RKO (cell line): ENCODE results near the gene PRRG3.
"Not testable (repeated sequence)": the region's sequence is repeated elsewhere in the genome, so short reads cannot be mapped to it uniquely, and the experiment has no call there.

Experiments
- DNase-seq: peaks from one replicate; pipeline ENCODE4 v3.0.0-alpha.2; 2016; ENCODE audit warnings: low spot score

PRRG3 gene

GRCh38 chrX:151694661-151695582 is at the start of gene PRRG3:
TSS of gene PRRG3 (plus strand) at chrX:151695458. CDS start at chrX:151698815, 3,357 bp downstream.
- DNase-seq, result no peak

- no peak for DNase-seq
These were observed 20.0 kb upstream of the PRRG3 start for GRCh38 chrX:151675121-151675746.

DNA sequence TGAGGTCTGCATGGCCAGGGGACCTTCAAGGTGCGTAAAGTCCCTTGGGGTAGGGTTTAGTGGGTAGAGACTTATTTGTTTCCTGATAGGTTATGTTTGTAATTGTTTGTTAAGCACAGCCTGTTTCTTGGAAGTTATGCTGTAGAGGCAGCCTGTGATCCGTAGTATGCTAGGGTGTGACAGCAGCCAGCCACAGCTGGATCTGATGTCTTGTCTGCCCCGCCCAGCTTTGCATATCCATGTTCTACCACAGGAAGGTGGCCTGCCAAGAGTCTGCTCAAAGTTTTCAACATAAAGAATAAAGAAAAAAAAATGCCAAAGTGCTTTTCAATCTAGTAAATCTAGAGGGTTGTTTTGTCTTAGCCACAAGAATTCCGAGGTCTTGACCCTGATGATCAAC is 19.1 kb upstream of the PRRG3 start:
- no peak for DNase-seq

GRCh38 chrX:151679798-151680402 is 15.4 kb upstream of the PRRG3 start:
- DNase-seq, result no peak

DNA sequence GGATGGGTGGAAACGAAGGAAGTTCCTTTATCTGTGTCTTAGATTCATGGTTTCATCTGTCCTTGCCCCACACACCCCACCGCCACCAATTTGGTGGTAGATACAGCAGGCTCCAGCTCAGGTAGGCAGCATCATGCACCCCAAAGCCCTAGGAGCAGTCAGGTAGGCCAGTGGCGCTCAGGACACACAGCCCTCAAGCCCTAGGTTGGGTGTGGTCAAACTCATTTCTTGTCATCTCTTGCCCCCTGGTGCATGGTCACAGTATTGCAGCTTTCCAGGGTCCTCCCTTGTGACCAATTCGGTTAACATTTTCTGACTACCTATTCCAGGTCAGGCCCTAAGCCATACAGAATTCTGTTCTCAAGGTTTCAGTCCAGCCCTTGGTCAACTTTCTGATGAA is 14.5 kb upstream of the PRRG3 start:
- peak; percentile 46 for DNase-seq

- DNase-seq, result no peak
These were observed 7.6 kb upstream of the PRRG3 start for GRCh38 chrX:151687635-151688034.

GRCh38 chrX:151688695-151689094 is 6.6 kb upstream of the PRRG3 start:
- DNase-seq, result no peak

- DNase-seq, result no peak
These were observed 2.4 kb upstream of the PRRG3 start for GRCh38 chrX:151692825-151693224.

DNA sequence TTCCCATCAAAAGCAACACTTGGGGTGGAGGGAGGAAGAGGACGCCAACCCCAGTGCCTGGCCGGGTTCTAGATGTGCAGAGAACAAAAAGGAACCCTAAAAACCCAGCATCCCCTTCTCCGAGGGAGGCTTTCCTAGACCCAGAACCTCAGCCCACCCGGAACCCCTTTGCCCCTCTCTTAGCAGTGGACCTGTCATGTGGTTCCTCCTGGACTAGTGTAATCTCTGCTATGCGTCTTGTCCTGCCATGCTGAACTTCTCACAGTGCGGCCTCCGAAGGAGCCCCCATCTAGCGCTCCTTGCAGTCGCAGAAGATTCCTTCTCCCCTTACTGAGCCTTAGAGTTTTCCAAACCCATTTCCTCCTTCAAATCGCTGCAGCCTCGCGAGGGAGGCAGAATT is 1.1 kb upstream of the PRRG3 start:
- no peak for DNase-seq

DNA sequence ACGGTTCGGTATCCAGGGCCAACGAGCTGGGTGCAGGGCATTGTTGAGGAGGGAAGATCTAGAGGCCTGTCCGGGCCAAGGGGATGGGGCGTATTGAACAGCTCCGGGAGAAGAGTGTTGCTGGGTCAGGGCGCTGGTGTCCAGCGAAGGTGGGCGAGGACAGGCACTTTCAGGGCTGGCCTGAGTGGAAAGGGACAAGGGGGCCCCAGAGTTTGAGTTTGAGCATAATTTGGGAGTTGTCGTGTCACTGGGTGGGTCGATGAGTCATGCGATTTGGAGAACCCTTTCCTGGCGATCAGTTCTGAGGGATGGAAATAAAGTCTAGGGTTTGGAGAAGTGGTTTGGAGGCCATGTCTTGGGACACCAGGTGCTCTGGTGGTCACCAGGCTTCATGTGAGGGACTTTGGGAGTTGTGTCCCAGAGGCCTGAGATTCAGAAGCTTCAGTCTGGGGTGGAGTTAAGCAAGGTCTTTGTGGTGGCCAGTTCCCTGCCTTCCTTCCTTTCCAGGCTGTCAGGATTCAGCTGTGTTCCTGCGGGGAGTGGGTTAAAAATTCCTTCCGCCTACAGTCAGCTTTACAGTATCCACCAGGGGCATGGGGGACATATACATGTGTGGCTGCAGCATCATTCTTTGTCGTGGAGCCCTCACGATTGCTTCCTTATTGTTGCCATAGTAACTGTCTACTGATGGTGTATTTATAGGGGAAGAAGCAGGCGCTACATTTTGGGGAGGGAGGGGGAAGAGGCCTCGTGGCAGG is 504 bp downstream of the PRRG3 start:
- DNase-seq, result no peak

GRCh38 chrX:151697082-151697481 is 1.8 kb downstream of the PRRG3 start:
- not testable (repeated sequence) for DNase-seq

DNA sequence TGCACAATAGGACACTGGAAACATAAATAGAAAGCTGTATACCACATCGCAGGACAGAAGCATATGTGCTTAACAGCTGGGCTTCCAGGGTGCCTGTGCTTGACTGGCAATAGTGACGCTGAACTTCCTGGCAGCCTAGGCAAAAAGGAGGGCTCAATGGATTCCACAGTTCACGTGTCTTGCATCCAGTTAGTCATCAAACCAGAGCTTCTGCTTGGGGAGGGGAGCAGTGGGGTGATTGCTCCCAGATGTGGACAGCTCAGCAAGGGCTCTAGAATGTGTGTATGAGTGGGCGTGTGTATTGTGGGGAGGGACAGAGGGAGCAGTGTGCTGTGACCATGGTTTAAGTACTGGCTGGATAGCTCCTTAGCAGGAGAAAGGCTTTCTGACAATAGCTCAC is 2.3 kb downstream of the PRRG3 start:
- no peak for DNase-seq

DNA sequence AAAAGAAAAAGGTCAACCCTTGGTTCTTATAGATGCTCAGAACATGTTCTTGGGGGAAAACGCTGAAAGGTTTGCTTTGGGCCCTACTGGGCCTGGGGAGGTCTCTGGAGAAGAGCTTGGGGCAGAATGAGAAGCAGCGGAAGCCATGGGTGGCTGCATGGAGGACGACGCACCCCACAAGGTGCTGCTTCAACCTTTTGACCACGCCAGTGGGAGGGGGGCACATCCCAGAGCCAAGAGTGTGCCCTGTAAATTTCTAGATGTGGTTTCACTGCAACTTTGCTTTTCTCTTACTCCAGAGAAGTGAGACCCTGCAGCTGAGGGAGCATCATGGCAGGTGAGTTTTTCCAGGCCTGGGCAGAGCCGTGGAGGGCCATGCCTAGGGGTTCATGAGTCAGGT is 3.2 kb downstream of the PRRG3 start:
- no peak for DNase-seq

- DNase-seq, result no peak
These were observed 4.5 kb downstream of the PRRG3 start for GRCh38 chrX:151699746-151700145.

- no peak for DNase-seq
These were observed 5.3 kb downstream of the PRRG3 start for GRCh38 chrX:151700581-151700980.

GRCh38 chrX:151701071-151701470 is 5.8 kb downstream of the PRRG3 start:
- no peak for DNase-seq

DNA sequence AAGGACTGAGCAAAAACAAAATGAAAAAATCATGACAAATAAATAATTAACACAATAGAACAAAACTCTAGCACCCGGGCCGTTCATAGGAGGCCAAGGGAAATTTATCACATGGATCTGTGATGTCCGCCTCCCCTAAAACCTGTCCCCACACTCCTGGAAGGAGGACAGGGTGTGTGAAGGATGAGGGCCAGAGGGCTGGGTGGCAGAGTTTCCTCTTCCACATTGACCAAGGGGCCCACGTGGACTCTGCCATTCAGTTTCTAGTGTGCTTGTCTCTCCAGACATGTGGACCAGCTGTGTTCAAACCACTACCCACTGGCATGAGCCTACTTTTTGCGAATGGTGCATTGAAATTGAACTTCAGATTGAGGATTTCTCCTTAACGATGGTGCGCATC is 6.3 kb downstream of the PRRG3 start:
- DNase-seq, result no peak

DNA sequence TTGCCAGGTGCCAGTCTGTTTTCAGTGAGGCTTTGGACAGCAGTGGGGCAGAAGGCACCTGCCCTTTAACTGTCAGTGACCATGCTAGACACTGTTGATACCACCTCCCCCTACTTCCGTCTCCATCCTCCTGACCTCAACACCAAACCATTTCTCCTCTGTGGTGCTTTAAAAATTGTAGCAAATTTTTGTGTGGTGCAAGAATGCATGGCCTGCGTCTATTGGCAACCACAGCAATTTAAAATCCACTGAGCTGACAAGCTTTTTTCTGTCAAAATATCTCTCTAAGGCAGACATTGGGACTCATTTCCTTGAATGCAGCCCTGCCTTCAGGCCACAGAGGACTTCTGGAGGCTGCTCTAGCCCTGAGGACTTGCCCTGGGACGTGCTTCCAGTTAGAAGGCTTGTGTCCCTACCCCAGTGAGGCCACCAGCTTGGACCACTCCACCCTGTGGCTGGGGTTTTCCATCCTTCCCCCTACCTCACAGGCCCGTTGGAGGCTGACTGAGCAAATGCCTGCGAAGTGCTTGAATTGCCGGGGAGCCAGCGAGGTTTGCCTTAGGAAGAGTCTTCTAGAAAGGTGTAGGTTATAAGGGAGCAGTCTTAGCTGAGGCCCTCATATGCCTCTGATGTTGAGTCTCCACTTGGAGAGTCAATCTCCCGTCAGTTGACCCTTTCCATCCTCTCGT is 6.9 kb downstream of the PRRG3 start:
- no peak for DNase-seq

DNA sequence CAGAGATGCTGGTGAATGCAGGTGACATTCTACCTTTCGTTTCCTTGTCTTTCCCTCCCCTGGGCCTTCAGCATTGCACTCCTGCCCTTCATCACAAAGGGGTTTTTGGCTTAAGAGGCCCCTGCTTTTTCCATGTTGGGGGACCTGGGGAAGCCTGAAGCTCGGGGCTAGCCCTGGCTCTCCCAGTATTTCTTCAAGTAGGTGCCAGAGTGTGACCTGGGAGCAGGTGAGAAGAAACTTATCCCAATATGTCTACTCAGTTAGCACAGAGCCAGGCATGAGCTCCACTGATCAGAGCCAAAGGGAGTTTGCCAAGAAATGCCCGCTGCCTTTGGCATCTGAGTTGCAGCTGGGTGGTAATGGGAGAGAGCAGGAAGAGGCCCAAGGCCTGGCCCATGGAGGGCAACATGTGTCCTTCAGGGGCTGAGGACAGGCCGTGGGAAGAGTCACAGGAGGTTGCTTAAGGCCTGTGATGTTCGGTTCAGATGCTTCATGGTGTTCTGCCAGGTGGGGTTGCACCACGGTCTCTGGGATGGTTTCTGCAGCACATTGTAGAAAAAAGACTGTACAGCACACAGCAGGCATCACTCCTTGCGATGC is 7.6 kb downstream of the PRRG3 start:
- DNase-seq, result no peak

DNA sequence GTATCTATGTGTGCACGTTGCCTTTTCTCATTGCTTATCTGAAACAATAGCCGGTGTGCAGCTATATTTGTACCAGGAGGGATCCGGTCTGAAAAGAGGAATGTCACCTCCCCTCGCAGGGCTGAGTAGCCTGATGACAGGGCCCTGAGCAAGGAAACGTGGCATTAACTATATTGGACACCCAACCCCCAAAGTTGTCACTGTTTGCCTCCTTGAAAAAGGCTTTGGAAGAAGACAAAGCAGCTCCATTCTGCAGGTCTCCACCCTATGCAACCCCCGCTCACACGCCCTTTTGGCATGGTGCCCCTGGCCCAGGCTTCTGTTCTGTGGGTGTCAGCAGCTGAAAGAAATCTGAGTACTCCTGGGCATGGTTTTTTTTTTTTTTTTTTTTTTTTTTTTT is 8.2 kb downstream of the PRRG3 start:
- DNase-seq, result no peak

- DNase-seq, result no peak
These were observed 8.9 kb downstream of the PRRG3 start for GRCh38 chrX:151704041-151704663.
